H9 (cell line): Measurements from ENCODE around the gene MGLL. TPM values are rescaled to one million over a fixed set of nuclear protein-coding genes. Genes with fewer than 3 reads are reported as not detected.

Experiments
- DNase-seq: peaks from one replicate; pipeline ENCODE4 v3.0.0-alpha.2; 2017
- H2AFZ ChIP-seq: one replicate; pipeline ENCODE4 v1.6.1; 2013; ENCODE audit warnings: mild to moderate bottlenecking, low read length, control low read depth, moderate library complexity
- H2AK5ac ChIP-seq: 2 replicates; pipeline ENCODE4 v1.6.1; 2013; ENCODE audit warnings: low read length, control low read depth, mixed read lengths; ENCODE audit not compliant: insufficient read length
- H2BK120ac ChIP-seq: one replicate; pipeline ENCODE4 v1.6.1; 2013; ENCODE audit warnings: low read depth, mild to moderate bottlenecking, low read length, control low read depth, inconsistent platforms; ENCODE audit not compliant: poor library complexity, severe bottlenecking
- H2BK12ac ChIP-seq: 2 replicates; pipeline ENCODE4 v1.6.1; 2013; ENCODE audit warnings: low read length, control low read depth, mixed read lengths, low read depth; ENCODE audit not compliant: insufficient read length
- H2BK15ac ChIP-seq: 2 replicates; pipeline ENCODE4 v1.6.1; 2013; ENCODE audit warnings: low read depth, low read length, control low read depth
- H2BK20ac ChIP-seq: one replicate; pipeline ENCODE4 v1.6.1; 2013; ENCODE audit warnings: low read depth, mild to moderate bottlenecking, low read length, control low read depth, inconsistent platforms; ENCODE audit not compliant: poor library complexity, severe bottlenecking
- H2BK5ac ChIP-seq: 2 replicates; pipeline ENCODE4 v1.6.1; 2013; ENCODE audit warnings: low read length, control low read depth, mixed read lengths; ENCODE audit not compliant: insufficient read length
- H3K14ac ChIP-seq: 2 replicates; pipeline ENCODE4 v1.6.1; 2013; ENCODE audit warnings: low read length, control low read depth; ENCODE audit not compliant: insufficient read depth
- H3K18ac ChIP-seq: 2 replicates; pipeline ENCODE4 v1.6.1; 2013; ENCODE audit warnings: low read depth, mild to moderate bottlenecking, mixed read lengths, low read length, control low read depth; ENCODE audit not compliant: insufficient read length
- H3K23ac ChIP-seq: 2 replicates; pipeline ENCODE4 v1.6.1; 2013; ENCODE audit warnings: low read length, control low read depth, mixed read lengths, low read depth; ENCODE audit not compliant: insufficient read length
- H3K23me2 ChIP-seq: 2 replicates; pipeline ENCODE4 v1.6.1; 2013; ENCODE audit warnings: low read depth, mild to moderate bottlenecking, mixed read lengths, low read length, control low read depth; ENCODE audit not compliant: insufficient read length, poor library complexity, severe bottlenecking
- H3K27ac ChIP-seq: 2 replicates; pipeline ENCODE4 v1.5.1; 2013; ENCODE audit warnings: low read length, control low read depth, mixed read lengths, low read depth; ENCODE audit not compliant: insufficient read length
- H3K27me3 ChIP-seq: 2 replicates; pipeline ENCODE4 v1.6.1; 2013; ENCODE audit warnings: low read length, control low read depth, inconsistent platforms; ENCODE audit not compliant: insufficient read depth
- H3K4ac ChIP-seq: 2 replicates; pipeline ENCODE4 v1.6.1; 2013; ENCODE audit warnings: low read depth, mild to moderate bottlenecking, control low read depth, inconsistent platforms, low read length, moderate library complexity
- H3K4me1 ChIP-seq: 2 replicates; pipeline ENCODE4 v1.6.1; 2013; ENCODE audit warnings: low read length, control low read depth, inconsistent platforms; ENCODE audit not compliant: insufficient read depth
- H3K4me2 ChIP-seq: 2 replicates; pipeline ENCODE4 v1.6.1; 2013; ENCODE audit warnings: low read length, control low read depth, mixed read lengths; ENCODE audit not compliant: insufficient read length, insufficient read depth
- H3K56ac ChIP-seq: 2 replicates; pipeline ENCODE4 v1.6.1; 2013; ENCODE audit warnings: low read depth, mild to moderate bottlenecking, mixed read lengths, low read length, control low read depth; ENCODE audit not compliant: insufficient read length
- H3K79me1 ChIP-seq: 2 replicates; pipeline ENCODE4 v1.6.1; 2013; ENCODE audit warnings: low read depth, mild to moderate bottlenecking, moderate library complexity, low read length, control low read depth, inconsistent platforms; ENCODE audit not compliant: insufficient read depth, poor library complexity, severe bottlenecking
- H3K79me2 ChIP-seq: 2 replicates; pipeline ENCODE4 v1.6.1; 2013; ENCODE audit warnings: low read length, control low read depth, inconsistent platforms; ENCODE audit not compliant: insufficient read depth
- H3K9ac ChIP-seq: 2 replicates; pipeline ENCODE4 v1.6.1; 2013; ENCODE audit warnings: low read length, control low read depth, mixed read lengths; ENCODE audit not compliant: insufficient read length; ENCODE audit errors: extremely low read depth
- H3K9me3 ChIP-seq: one replicate; pipeline ENCODE4 v1.6.1; 2013; ENCODE audit warnings: low read depth, low read length, inconsistent platforms; ENCODE audit not compliant: control insufficient read depth
- H3T11ph ChIP-seq: one replicate; pipeline ENCODE4 v1.6.1; 2013; ENCODE audit warnings: mild to moderate bottlenecking, low read length, control low read depth, inconsistent platforms
- H4K20me1 ChIP-seq: one replicate; pipeline ENCODE4 v1.6.1; 2013; ENCODE audit not compliant: control insufficient read depth, insufficient read length, insufficient read depth
- H4K5ac ChIP-seq: 2 replicates; pipeline ENCODE4 v1.6.1; 2013; ENCODE audit warnings: low read depth, mild to moderate bottlenecking, mixed read lengths, low read length, control low read depth; ENCODE audit not compliant: insufficient read length
- H4K8ac ChIP-seq: replicated peaks from 2 replicates; pipeline ENCODE4 v1.6.1; 2013; ENCODE audit warnings: low read length, control low read depth, mixed read lengths, low read depth; ENCODE audit not compliant: insufficient read length
- H4K91ac ChIP-seq: 2 replicates; pipeline ENCODE4 v1.6.1; 2013; ENCODE audit warnings: low read depth, mild to moderate bottlenecking, moderate library complexity, mixed read lengths, low read length, control low read depth; ENCODE audit not compliant: insufficient read length
- H3K27ac Mint-ChIP-seq, 3 experiments: 2 replicates in 2 of 3; 3 replicates in 1 of 3; pipeline ENCODE4 v1.8.0; 2020 to 2021; ENCODE audit warnings: mixed read lengths in 3 of 3, mild to moderate bottlenecking in 1 of 3, moderate library complexity in 1 of 3
- H3K27me3 Mint-ChIP-seq: 2 replicates; pipeline ENCODE4 v1.8.0; 2021; ENCODE audit warnings: low read depth, mild to moderate bottlenecking, moderate library complexity, mixed read lengths
- H3K36me3 Mint-ChIP-seq, 3 experiments: 2 replicates in 2 of 3; 3 replicates in 1 of 3; pipeline ENCODE4 v1.8.0; 2020 to 2021; ENCODE audit warnings: low read depth in 3 of 3, mixed read lengths in 3 of 3; ENCODE audit not compliant: insufficient read depth in 1 of 3
- H3K4me1 Mint-ChIP-seq, 2 experiments: 2 replicates each; pipeline ENCODE4 v1.8.0; 2020; ENCODE audit warnings: mixed read lengths in 2 of 2
- H3K4me3 Mint-ChIP-seq, 2 experiments: 2 replicates in 1 of 2; 3 replicates in 1 of 2; pipeline ENCODE4 v1.8.0; 2020 to 2021; ENCODE audit warnings: mild to moderate bottlenecking in 2 of 2, mixed read lengths in 2 of 2, moderate library complexity in 1 of 2
- H3K9me3 Mint-ChIP-seq, 2 experiments: 2 replicates in 1 of 2; 3 replicates in 1 of 2; pipeline ENCODE4 v1.8.0; 2020; ENCODE audit warnings: mild to moderate bottlenecking in 2 of 2, mixed read lengths in 2 of 2, moderate library complexity in 1 of 2
- WGBS: extraction: QIAGEN DNeasy Blood & Tissue Kit; methylation state at CpG from one replicate; pipeline ENCODE4 v1.1.7; 2013; ENCODE audit warnings: missing lambda C conversion rate, low lambda C conversion rate, mixed read lengths; ENCODE audit not compliant: insufficient read length; ENCODE audit errors: extremely low coverage; 5-methylcytosine and 5-hydroxymethylcytosine counted together
- total RNA-seq: library from RNA; stranded (reverse); gene quantifications from 2 replicates; pipeline ENCODE4 v1.2.1, GENCODE V29; 2021
- TF ChIP-seq, protein P1 (sequence below): fragments of 200-600 bp; sonication (generic); conservative IDR thresholded peaks from 3 replicates; pipeline ENCODE4 v1.8.0; 2021; ENCODE audit warnings: antibody characterized with exemption, mild to moderate bottlenecking

MGLL gene
- total RNA-seq, 1 experiment from 2014 or later, result 0.11 TPM

DNA sequence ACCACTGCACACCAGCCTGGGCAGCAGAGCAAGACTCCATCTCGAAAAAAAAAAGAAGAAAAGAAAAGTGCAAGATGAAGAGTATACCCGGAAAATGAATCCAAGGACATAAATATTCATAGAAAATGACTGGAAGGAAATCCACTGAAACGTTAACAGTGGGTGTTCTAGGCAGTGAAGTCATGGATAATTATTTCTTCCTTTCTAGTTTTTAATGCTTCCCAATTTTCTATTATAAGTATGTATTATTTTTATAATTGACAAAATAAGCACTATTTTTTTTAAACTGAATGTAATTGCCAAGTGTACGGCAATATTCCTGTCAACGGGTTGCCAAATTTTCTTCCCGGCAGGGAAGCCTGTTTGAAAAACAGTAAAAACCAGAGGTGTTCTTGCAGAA, 37.4 kb upstream of the MGLL start:
- Mint-ChIP-seq H3K9me3 (no peaks in the 10 kb centered on the region; a peak in 1 of 5 replicates), H3K4me1 (peaks cover 8% of the 10 kb centered on the region in 2 experiments; a peak in 3 of 4 replicates), H3K36me3 (no peaks in the 10 kb centered on the region), H3K27ac (no peak overlapping the region), H3K27me3 (peaks cover 4% of the 10 kb centered on the region), H3K4me3 (no peak overlapping the region)
- Histone ChIP-seq H2BK15ac (no peak overlapping the region), H3K27ac (no peak overlapping the region), H2BK12ac (no peak overlapping the region), H3K4ac (no peak overlapping the region), H4K8ac (no peak overlapping the region), H3K79me2 (no peaks in the 10 kb centered on the region), H3K4me1 (no peaks in the 10 kb centered on the region), H3K79me1 (no peaks in the 10 kb centered on the region), H3T11ph (no peak overlapping the region), H2BK120ac (no peak overlapping the region), H3K9ac (no peak overlapping the region), H3K27me3 (no peaks in the 10 kb centered on the region), H3K18ac (no peak overlapping the region), H2BK20ac (no peak overlapping the region), H4K5ac (no peak overlapping the region), H4K91ac (no peak overlapping the region), H3K4me2 (no peak overlapping the region), H4K20me1 (no peaks in the 10 kb centered on the region), H3K9me3 (no peaks in the 10 kb centered on the region), H3K23me2 (no peaks in the 10 kb centered on the region), H2BK5ac (no peak overlapping the region), H2AFZ (no peak overlapping the region), H2AK5ac (no peak overlapping the region), H3K23ac (no peak overlapping the region), H3K14ac (no peak overlapping the region), H3K56ac (no peak overlapping the region)
- WGBS, result no CpG with 5 or more reads among the region's 6 CpGs
- TF ChIP-seq, protein P1, sequence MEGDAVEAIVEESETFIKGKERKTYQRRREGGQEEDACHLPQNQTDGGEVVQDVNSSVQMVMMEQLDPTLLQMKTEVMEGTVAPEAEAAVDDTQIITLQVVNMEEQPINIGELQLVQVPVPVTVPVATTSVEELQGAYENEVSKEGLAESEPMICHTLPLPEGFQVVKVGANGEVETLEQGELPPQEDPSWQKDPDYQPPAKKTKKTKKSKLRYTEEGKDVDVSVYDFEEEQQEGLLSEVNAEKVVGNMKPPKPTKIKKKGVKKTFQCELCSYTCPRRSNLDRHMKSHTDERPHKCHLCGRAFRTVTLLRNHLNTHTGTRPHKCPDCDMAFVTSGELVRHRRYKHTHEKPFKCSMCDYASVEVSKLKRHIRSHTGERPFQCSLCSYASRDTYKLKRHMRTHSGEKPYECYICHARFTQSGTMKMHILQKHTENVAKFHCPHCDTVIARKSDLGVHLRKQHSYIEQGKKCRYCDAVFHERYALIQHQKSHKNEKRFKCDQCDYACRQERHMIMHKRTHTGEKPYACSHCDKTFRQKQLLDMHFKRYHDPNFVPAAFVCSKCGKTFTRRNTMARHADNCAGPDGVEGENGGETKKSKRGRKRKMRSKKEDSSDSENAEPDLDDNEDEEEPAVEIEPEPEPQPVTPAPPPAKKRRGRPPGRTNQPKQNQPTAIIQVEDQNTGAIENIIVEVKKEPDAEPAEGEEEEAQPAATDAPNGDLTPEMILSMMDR, result no peak
- no peak for DNase-seq
